ENCODE measurements around the gene GUCY2F. TPM values are rescaled to one million over a fixed set of nuclear protein-coding genes. Genes with fewer than 3 reads are reported as not detected.

The GUCY2F gene
- polyA plus RNA-seq, 2 of the 4 experiments (the other 2 are of a cell fraction): not detected

DNA sequence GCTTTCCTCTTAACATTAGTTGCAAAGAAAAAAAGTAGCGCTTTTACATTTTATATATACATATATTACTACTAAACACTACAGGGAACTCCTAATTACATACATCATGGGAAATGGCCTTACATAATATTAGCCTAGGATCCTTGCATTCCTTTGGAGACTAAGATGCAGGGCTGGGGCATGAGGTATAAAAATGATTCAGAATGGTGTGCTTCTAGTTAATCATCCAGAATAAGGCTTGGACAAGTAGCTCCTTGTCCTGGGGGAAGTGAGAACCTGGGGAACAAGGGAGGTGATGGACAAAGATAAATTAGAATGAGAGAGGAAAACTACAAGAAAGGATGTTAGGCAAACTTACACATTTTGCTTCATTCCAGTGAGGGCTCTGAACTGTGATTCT, 3.0 kb upstream of the GUCY2F start:
- Histone ChIP-seq H3K27ac (no peak overlapping the region), H3K9me3 (no peaks in the 10 kb centered on the region), H3K4me3 (no peak overlapping the region), H3K4me2 (no peak overlapping the region), H3K4me1 (no peaks in the 10 kb centered on the region)
- DNase-seq (ENCODE audit: low read depth in 1 of 2, low spot score in 1 of 2) (no peak), ATAC-seq (no peak), FAIRE-seq (no peak)
- CTCF ChIA-PET: interaction anchor here (1.0 to 3.3 kb wide), 21 partner anchors 8 to 432 kb away, joined by 3 to 31 read pairs (median 6); partner anchors contain the start of gene NXT2
- TF ChIP-seq, protein P1, sequence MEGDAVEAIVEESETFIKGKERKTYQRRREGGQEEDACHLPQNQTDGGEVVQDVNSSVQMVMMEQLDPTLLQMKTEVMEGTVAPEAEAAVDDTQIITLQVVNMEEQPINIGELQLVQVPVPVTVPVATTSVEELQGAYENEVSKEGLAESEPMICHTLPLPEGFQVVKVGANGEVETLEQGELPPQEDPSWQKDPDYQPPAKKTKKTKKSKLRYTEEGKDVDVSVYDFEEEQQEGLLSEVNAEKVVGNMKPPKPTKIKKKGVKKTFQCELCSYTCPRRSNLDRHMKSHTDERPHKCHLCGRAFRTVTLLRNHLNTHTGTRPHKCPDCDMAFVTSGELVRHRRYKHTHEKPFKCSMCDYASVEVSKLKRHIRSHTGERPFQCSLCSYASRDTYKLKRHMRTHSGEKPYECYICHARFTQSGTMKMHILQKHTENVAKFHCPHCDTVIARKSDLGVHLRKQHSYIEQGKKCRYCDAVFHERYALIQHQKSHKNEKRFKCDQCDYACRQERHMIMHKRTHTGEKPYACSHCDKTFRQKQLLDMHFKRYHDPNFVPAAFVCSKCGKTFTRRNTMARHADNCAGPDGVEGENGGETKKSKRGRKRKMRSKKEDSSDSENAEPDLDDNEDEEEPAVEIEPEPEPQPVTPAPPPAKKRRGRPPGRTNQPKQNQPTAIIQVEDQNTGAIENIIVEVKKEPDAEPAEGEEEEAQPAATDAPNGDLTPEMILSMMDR (IDR thresholded peaks at IDR 0.05): no peak
- TF ChIP-seq ZC3H11A (IDR thresholded peaks at IDR 0.05) (no peak), PHF8 (IDR thresholded peaks at IDR 0.05; ENCODE audit: borderline replicate concordance, low read depth) (no peak)
- POLR2A ChIA-PET: no interaction called here
- 94% methylated on average over 1 of the region's 1 CpG for WGBS (ENCODE audit: missing lambda C conversion rate)

DNA sequence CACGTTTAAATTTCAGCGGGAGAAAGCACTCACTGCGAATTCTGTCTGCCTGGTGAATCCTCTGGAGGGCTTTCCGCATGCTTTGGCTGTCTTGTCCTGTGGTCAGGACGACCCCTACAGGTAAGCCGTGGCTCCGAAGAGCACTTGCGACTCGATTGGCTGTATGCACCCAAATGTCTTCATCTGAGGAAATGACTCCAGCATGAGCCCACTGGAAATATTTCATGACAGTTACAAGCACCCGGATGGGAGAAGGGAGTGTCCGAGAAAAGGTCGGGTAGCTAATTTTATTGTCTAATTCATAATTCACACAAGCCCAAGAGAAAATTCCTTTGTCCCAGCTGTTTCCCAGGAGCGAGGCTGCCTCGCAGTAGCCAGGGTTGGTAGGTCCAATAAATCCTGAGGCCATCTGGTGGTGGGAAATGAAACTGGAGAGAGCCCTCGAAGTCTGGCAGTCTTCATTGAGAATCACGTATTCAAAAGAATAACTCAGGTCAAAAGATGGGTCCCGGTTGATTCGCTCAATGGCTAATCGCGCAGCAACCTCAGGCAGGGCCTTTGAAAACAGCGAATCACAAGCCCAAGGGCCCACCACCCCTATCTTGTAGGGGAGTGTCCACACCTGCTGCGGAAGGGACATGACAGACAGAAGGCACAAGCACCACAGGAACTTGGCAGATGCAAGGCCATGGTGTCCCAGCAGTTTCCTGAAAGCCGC, 6.6 kb downstream of the GUCY2F start:
- ATAC-seq: peak; percentile 91 to 98
- H3K27ac ChIP-seq: no peak overlapping the region
- CTCF ChIA-PET: interaction anchor here (0.6 to 4.3 kb wide), 10 partner anchors 10 to 1369 kb away, joined by 3 to 23 read pairs (median 4); no protein-coding TSS in a partner anchor
- H3K4me2 ChIP-seq: peak overlapping the region; percentile 73
- H3K9me3 ChIP-seq: no peaks in the 10 kb centered on the region
- TF ChIP-seq, protein P2, sequence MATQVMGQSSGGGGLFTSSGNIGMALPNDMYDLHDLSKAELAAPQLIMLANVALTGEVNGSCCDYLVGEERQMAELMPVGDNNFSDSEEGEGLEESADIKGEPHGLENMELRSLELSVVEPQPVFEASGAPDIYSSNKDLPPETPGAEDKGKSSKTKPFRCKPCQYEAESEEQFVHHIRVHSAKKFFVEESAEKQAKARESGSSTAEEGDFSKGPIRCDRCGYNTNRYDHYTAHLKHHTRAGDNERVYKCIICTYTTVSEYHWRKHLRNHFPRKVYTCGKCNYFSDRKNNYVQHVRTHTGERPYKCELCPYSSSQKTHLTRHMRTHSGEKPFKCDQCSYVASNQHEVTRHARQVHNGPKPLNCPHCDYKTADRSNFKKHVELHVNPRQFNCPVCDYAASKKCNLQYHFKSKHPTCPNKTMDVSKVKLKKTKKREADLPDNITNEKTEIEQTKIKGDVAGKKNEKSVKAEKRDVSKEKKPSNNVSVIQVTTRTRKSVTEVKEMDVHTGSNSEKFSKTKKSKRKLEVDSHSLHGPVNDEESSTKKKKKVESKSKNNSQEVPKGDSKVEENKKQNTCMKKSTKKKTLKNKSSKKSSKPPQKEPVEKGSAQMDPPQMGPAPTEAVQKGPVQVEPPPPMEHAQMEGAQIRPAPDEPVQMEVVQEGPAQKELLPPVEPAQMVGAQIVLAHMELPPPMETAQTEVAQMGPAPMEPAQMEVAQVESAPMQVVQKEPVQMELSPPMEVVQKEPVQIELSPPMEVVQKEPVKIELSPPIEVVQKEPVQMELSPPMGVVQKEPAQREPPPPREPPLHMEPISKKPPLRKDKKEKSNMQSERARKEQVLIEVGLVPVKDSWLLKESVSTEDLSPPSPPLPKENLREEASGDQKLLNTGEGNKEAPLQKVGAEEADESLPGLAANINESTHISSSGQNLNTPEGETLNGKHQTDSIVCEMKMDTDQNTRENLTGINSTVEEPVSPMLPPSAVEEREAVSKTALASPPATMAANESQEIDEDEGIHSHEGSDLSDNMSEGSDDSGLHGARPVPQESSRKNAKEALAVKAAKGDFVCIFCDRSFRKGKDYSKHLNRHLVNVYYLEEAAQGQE (IDR thresholded peaks at IDR 0.05): no peak
- TF ChIP-seq KDM1A (IDR thresholded peaks at IDR 0.05; ENCODE audit: low read depth) (no peak), ZFP36 (IDR thresholded peaks at IDR 0.05; ENCODE audit: borderline replicate concordance, partially characterized antibody) (no peak), HEYL (CRISPR knock-in tag; IDR thresholded peaks at IDR 0.05) (no peak), ZSCAN20 (CRISPR knock-in tag; IDR thresholded peaks at IDR 0.05) (no peak), MAZ (IDR thresholded peaks at IDR 0.05; ENCODE audit: borderline replicate concordance, low read depth, low read length) (no peak), HOXB13 (CRISPR knock-in tag; IDR thresholded peaks at IDR 0.05; ENCODE audit: low read depth) (no peak), GATA3 (IDR thresholded peaks at IDR 0.05; ENCODE audit: borderline replicate concordance) (no peak), SMC3 (IDR thresholded peaks at IDR 0.05) (peak; percentile 46), POLR2AphosphoS2 (conservative IDR thresholded peaks at IDR 0.05; ENCODE audit: low read length) (no peak), POLR2A (IDR thresholded peaks at IDR 0.05; ENCODE audit: low read length) (no peak), RAD21 (conservative IDR thresholded peaks at IDR 0.05 in 1 of 2, IDR thresholded peaks at IDR 0.05 in 1 of 2) (peak; percentile 33 to 36; a peak in 3 of 5 replicates), ZNF302 (CRISPR knock-in tag; IDR thresholded peaks at IDR 0.05) (no peak)
- TF ChIP-seq, protein P3, sequence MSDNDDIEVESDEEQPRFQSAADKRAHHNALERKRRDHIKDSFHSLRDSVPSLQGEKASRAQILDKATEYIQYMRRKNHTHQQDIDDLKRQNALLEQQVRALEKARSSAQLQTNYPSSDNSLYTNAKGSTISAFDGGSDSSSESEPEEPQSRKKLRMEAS (IDR thresholded peaks at IDR 0.05): no peak
- TF ChIP-seq, protein P1 (IDR thresholded peaks at IDR 0.05): peak; percentile 50
- TF ChIP-seq, protein P4, sequence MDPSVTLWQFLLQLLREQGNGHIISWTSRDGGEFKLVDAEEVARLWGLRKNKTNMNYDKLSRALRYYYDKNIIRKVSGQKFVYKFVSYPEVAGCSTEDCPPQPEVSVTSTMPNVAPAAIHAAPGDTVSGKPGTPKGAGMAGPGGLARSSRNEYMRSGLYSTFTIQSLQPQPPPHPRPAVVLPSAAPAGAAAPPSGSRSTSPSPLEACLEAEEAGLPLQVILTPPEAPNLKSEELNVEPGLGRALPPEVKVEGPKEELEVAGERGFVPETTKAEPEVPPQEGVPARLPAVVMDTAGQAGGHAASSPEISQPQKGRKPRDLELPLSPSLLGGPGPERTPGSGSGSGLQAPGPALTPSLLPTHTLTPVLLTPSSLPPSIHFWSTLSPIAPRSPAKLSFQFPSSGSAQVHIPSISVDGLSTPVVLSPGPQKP (IDR thresholded peaks at IDR 0.05; ENCODE audit: low read depth, low read length): no peak
- 14% methylated on average over 16 of the region's 23 CpGs for WGBS (ENCODE audit: missing lambda C conversion rate)
- no peak overlapping the region for H3K4me3 ChIP-seq
- H3K4me1 ChIP-seq: no peaks in the 10 kb centered on the region
- POLR2A ChIA-PET: no interaction called here
- FAIRE-seq: peak; percentile 61
- peak; percentile 18 to 54 for DNase-seq (ENCODE audit: low read depth in 1 of 2, low spot score in 1 of 2)

Data from A549 (cell line).